Measurements from ENCODE around the gene ZNF648.
"Not testable (repeated sequence)": the region's sequence is repeated elsewhere in the genome, so short reads cannot be mapped to it uniquely, and the experiment has no call there.

GRCh38 chr1:182045481-182045880 is 16.0 kb downstream of the ZNF648 start:
- not testable (repeated sequence) for TF ChIP-seq CTCF, POLR2A (IDR thresholded peaks at IDR 0.05)
